Activated CD8-positive, alpha-beta memory T cell treated with anti-CD3 and anti-CD28 coated beads, Interleukin-2, amount 10 ng/mL, durations not matched to agents 7 days and 5 days (primary cell): ENCODE results near the gene ICAM4. TPM values are rescaled to one million over a fixed set of nuclear protein-coding genes. Genes with fewer than 3 reads are reported as not detected.
A peak's percentile ranks its signal among the peaks of the same experiment; 100 is the strongest.

Source experiments
- ATAC-seq: fragments of 150-1000 bp; cut with Tn5 transposase; one replicate; pipeline ENCODE4 v1.10.0; 2021; ENCODE audit warnings: moderate library complexity
- CTCF ChIA-PET: fragments of 350-600 bp; sonication (Branson Sonifier 250); formaldehyde crosslinking; loops from one replicate; lab custom pipeline; 2021; ENCODE audit warnings: antibody characterized with exemption; lab: Charles Lee
- DNase-seq: peaks from one replicate; pipeline ENCODE4 v3.0.0-alpha.2; 2020
- H3K27ac Mint-ChIP-seq: one replicate; pipeline ENCODE4 v1.8.0; 2021; ENCODE audit warnings: mild to moderate bottlenecking, mixed read lengths
- H3K27me3 Mint-ChIP-seq: one replicate; pipeline ENCODE4 v1.8.0; 2021; ENCODE audit warnings: mixed read lengths
- H3K36me3 Mint-ChIP-seq: one replicate; pipeline ENCODE4 v1.8.0; 2021; ENCODE audit warnings: mild to moderate bottlenecking, mixed read lengths
- H3K4me1 Mint-ChIP-seq: one replicate; pipeline ENCODE4 v1.8.0; 2021; ENCODE audit warnings: mixed read lengths
- H3K4me3 Mint-ChIP-seq: one replicate; pipeline ENCODE4 v1.8.0; 2021; ENCODE audit warnings: mild to moderate bottlenecking, moderate library complexity, mixed read lengths
- H3K9me3 Mint-ChIP-seq: one replicate; pipeline ENCODE4 v1.8.0; 2022; ENCODE audit warnings: low read depth, mixed read lengths
- total RNA-seq, 2 experiments: library from RNA; stranded (reverse); gene quantifications; one replicate each; pipeline ENCODE4 v1.2.3, GENCODE V29; 2021

ICAM4 gene
- total RNA-seq, 2 experiments from 2014 or later: 0.89 to 0.99 TPM

DNA sequence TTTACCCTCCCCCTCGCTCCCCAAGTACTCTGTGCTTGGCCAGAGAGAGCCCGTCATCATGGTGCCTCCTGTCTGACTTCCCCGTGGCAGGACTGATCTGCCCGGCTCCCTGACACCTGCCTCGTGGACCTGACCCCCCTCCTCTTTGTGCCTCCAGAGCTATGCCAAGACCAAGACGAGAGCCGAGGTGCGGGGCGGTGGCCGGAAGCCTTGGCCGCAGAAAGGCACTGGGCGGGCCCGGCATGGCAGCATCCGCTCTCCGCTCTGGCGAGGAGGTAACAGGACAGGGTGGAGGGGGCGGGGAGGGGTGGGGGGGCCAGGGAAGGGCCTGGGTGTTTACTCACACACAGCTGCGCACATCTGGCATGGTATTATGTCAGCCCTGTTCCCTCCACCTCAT lies 30.2 kb upstream of the ICAM4 start:
- Mint-ChIP-seq H3K27ac (no peak overlapping the region), H3K36me3 (peaks cover 46% of the 10 kb centered on the region), H3K4me3 (no peak overlapping the region), H3K27me3 (no peaks in the 10 kb centered on the region), H3K9me3 (no peaks in the 10 kb centered on the region), H3K4me1 (peaks cover 55% of the 10 kb centered on the region)
- CTCF ChIA-PET: interaction anchor here (7.2 to 14.8 kb wide), 2 partner anchors 13 to 134 kb away, joined by 125 to 339 read pairs; partner anchors contain the start of gene ICAM1
- ATAC-seq (no peak), DNase-seq (no peak)

- ATAC-seq: no peak
- Mint-ChIP-seq H3K27me3 (no peaks in the 10 kb centered on the region), H3K27ac (no peak overlapping the region), H3K36me3 (peaks cover 44% of the 10 kb centered on the region), H3K9me3 (no peaks in the 10 kb centered on the region), H3K4me3 (no peak overlapping the region), H3K4me1 (peaks cover 53% of the 10 kb centered on the region)
- DNase-seq: no peak
- CTCF ChIA-PET: interaction anchor here (4.8 to 14.8 kb wide), 3 partner anchors 12 to 146 kb away, joined by 53 to 339 read pairs (median 125); partner anchors contain the start of genes CDC37 and ICAM1
These were observed 29.7 kb upstream of the ICAM4 start for GRCh38 chr19:10256970-10257615.

- Mint-ChIP-seq H3K4me1 (peaks cover 47% of the 10 kb centered on the region), H3K27ac (peak overlapping the region; percentile 44), H3K27me3 (no peaks in the 10 kb centered on the region), H3K4me3 (no peak overlapping the region), H3K9me3 (no peaks in the 10 kb centered on the region), H3K36me3 (peaks cover 42% of the 10 kb centered on the region)
- ATAC-seq (no peak), DNase-seq (no peak)
- CTCF ChIA-PET: interaction anchor here (0.6 to 14.8 kb wide), 46 partner anchors 8 to 327 kb away, joined by 3 to 339 read pairs (median 4); partner anchors contain the start of genes CDC37, ICAM1, ICAM4 and ICAM5
These were observed 28.6 kb upstream of the ICAM4 start for GRCh38 chr19:10258080-10258710.

GRCh38 chr19:10259162-10259905 lies 27.4 kb upstream of the ICAM4 start:
- CTCF ChIA-PET: interaction anchor here (0.6 to 14.8 kb wide), 55 partner anchors 9 to 329 kb away, joined by 3 to 339 read pairs (median 4); partner anchors contain the start of genes CDC37, ICAM1, ICAM4 and ICAM5
- Mint-ChIP-seq H3K9me3 (no peaks in the 10 kb centered on the region), H3K36me3 (peaks cover 35% of the 10 kb centered on the region), H3K27me3 (no peaks in the 10 kb centered on the region), H3K4me1 (peaks cover 37% of the 10 kb centered on the region), H3K27ac (peak overlapping the region; percentile 67), H3K4me3 (no peak overlapping the region)
- ATAC-seq (peak; percentile 78), DNase-seq (peak; percentile 96)

- CTCF ChIA-PET: interaction anchor here (0.8 to 14.8 kb wide), 25 partner anchors 9 to 439 kb away, joined by 3 to 339 read pairs (median 6); partner anchors contain the start of genes CDC37, DNMT1, ICAM1 and ICAM4
- Mint-ChIP-seq H3K9me3 (no peaks in the 10 kb centered on the region), H3K27ac (peak overlapping the region; percentile 81), H3K36me3 (peaks cover 28% of the 10 kb centered on the region), H3K27me3 (no peaks in the 10 kb centered on the region), H3K4me1 (peaks cover 32% of the 10 kb centered on the region), H3K4me3 (no peak overlapping the region)
- DNase-seq: peak; percentile 60
- ATAC-seq: peak; percentile 50
These were observed 26.6 kb upstream of the ICAM4 start for GRCh38 chr19:10260141-10260584.

- no peaks in the 10 kb centered on the region for H3K27me3 Mint-ChIP-seq
- ATAC-seq (no peak), DNase-seq (no peak)
- H3K4me1 Mint-ChIP-seq: peaks cover 25% of the 10 kb centered on the region
- CTCF ChIA-PET: interaction anchor here (1.2 to 14.8 kb wide), 3 partner anchors 8 to 162 kb away, joined by 4 to 339 read pairs (median 6); partner anchors contain the start of gene ICAM1
- no peaks in the 10 kb centered on the region for H3K9me3 Mint-ChIP-seq
- H3K27ac Mint-ChIP-seq: no peak overlapping the region
- H3K36me3 Mint-ChIP-seq: peaks cover 11% of the 10 kb centered on the region
- no peak overlapping the region for H3K4me3 Mint-ChIP-seq
These were observed 24.0 kb upstream of the ICAM4 start for GRCh38 chr19:10262771-10263170.

DNA sequence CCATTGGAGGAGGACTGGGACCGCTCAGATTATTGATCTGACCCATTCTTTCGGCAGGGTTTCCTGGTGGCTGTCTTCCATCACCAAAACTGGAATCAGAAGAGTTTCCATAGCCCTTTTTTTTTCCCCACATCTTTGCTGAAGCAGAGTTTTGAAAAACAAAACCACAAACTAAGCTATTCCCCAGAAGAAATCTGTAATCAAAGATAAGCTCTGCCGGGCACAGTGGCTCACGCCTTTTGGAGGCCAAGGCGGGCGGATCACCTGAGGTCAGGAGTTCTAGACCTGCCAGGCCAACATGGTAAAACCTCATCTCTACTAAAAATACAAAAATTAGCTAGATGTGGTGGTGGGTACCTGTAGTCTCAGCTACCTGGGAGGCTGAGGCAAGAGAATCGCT lies 20.0 kb upstream of the ICAM4 start:
- H3K27me3 Mint-ChIP-seq: no peaks in the 10 kb centered on the region
- no peaks in the 10 kb centered on the region for H3K36me3 Mint-ChIP-seq
- H3K4me1 Mint-ChIP-seq: peaks cover 17% of the 10 kb centered on the region
- DNase-seq (no peak), ATAC-seq (no peak)
- no peak overlapping the region for H3K4me3 Mint-ChIP-seq
- H3K27ac Mint-ChIP-seq: no peak overlapping the region
- H3K9me3 Mint-ChIP-seq: no peaks in the 10 kb centered on the region
- CTCF ChIA-PET: interaction anchor here (0.7 to 7.5 kb wide), 6 partner anchors 9 to 286 kb away, joined by 3 to 320 read pairs (median 62); partner anchors contain the start of gene TYK2

DNA sequence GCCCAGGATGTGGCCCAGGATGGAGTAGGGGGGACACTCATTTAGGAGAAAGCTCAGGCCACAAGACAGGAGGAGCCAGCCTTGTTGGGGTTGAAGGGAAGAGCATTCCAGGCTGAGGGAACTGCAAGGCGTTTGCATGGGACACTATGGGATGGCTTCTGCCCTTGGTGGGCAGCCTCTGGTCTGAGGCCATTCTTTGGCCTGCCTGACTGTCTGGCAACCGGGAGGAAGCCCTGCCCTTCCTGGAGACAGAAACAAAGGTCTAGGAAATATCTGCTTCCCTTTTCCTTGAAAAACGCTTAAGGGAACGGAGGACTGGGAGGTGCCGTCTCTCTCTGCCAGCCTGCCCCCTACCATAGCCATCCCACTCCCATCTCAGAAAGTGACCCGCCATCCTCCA lies 18.7 kb upstream of the ICAM4 start:
- peaks cover 4% of the 10 kb centered on the region for H3K36me3 Mint-ChIP-seq
- H3K27me3 Mint-ChIP-seq: no peaks in the 10 kb centered on the region
- no peak for ATAC-seq
- peaks cover 27% of the 10 kb centered on the region for H3K4me1 Mint-ChIP-seq
- no peak for DNase-seq
- H3K9me3 Mint-ChIP-seq: no peaks in the 10 kb centered on the region
- H3K4me3 Mint-ChIP-seq: no peak overlapping the region
- CTCF ChIA-PET: interaction anchor here (0.6 to 7.5 kb wide), 9 partner anchors 10 to 124 kb away, joined by 3 to 320 read pairs (median 27); partner anchors contain the start of genes MRPL4 and TYK2
- H3K27ac Mint-ChIP-seq: no peak overlapping the region

GRCh38 chr19:10269333-10270179 lies 17.2 kb upstream of the ICAM4 start:
- Mint-ChIP-seq H3K4me3 (peak overlapping the region; percentile 81), H3K27ac (peak overlapping the region; percentile 89), H3K36me3 (peaks cover 8% of the 10 kb centered on the region), H3K27me3 (no peaks in the 10 kb centered on the region), H3K9me3 (no peaks in the 10 kb centered on the region), H3K4me1 (peaks cover 32% of the 10 kb centered on the region)
- DNase-seq (peak; percentile 93), ATAC-seq (peak; percentile 68)
- CTCF ChIA-PET: interaction anchor here (0.7 to 7.5 kb wide), 33 partner anchors 10 to 339 kb away, joined by 3 to 320 read pairs (median 5); partner anchors contain the start of genes CDC37, ICAM4, ICAM5 and KRI1

GRCh38 chr19:10270180-10270615 lies 16.6 kb upstream of the ICAM4 start:
- Mint-ChIP-seq H3K4me3 (peak overlapping the region; percentile 81), H3K9me3 (no peaks in the 10 kb centered on the region), H3K27ac (peak overlapping the region; percentile 89), H3K36me3 (peaks cover 15% of the 10 kb centered on the region), H3K27me3 (no peaks in the 10 kb centered on the region), H3K4me1 (peaks cover 36% of the 10 kb centered on the region)
- DNase-seq: peak; percentile 93
- CTCF ChIA-PET: interaction anchor here (0.7 to 7.5 kb wide), 27 partner anchors 9 to 340 kb away, joined by 3 to 320 read pairs (median 8); partner anchors contain the start of genes CDC37, ICAM4, ICAM5 and MRPL4
- ATAC-seq: peak; percentile 60

DNA sequence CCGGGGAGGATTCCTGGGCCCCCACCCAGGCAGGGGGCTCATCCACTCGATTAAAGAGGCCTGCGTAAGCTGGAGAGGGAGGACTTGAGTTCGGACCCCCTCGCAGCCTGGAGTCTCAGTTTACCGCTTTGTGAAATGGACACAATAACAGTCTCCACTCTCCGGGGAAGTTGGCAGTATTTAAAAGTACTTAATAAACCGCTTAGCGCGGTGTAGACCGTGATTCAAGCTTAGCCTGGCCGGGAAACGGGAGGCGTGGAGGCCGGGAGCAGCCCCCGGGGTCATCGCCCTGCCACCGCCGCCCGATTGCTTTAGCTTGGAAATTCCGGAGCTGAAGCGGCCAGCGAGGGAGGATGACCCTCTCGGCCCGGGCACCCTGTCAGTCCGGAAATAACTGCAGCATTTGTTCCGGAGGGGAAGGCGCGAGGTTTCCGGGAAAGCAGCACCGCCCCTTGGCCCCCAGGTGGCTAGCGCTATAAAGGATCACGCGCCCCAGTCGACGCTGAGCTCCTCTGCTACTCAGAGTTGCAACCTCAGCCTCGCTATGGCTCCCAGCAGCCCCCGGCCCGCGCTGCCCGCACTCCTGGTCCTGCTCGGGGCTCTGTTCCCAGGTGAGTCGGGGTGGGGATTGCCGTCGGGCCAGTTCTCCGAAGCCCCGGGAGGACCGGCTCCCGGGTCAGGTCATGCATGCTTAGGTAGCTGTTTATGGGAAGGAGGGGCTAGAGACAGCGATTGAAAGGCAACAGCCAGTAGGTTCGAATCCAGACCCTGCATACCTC lies 15.9 kb upstream of the ICAM4 start, which contains the start of gene ICAM1:
ICAM1 (plus strand) TSS at position 505 of the 779 bp plus-strand sequence; CDS start at position 545, 40 bp downstream.
- CTCF ChIA-PET: interaction anchor here (0.7 to 7.5 kb wide), 31 partner anchors 8 to 340 kb away, joined by 3 to 320 read pairs (median 6); partner anchors contain the start of genes CDC37, ICAM4, ICAM5 and MRPL4
- Mint-ChIP-seq H3K4me1 (peaks cover 39% of the 10 kb centered on the region), H3K27ac (peak within 1 kb of the TSS; percentile 89)

More for the DNA sequence above, 15.9 kb upstream of the ICAM4 start, which contains the start of gene ICAM1:
- DNase-seq (peak; percentile 91), ATAC-seq (peak; percentile 67)
- Mint-ChIP-seq H3K9me3 (no peaks in the 10 kb centered on the region), H3K4me3 (peak within 1 kb of the TSS; percentile 81), H3K27me3 (no peaks in the 10 kb centered on the region), H3K36me3 (peaks cover 18% of the 10 kb centered on the region)
